ENCODE results near the gene FABP1. TPM values are rescaled to one million over a fixed set of nuclear protein-coding genes. Genes with fewer than 3 reads are reported as not detected.

Gene FABP1
- total and polyA plus RNA-seq, 9 of the 15 experiments (the other 6 are each of a cell fraction or from before 2014, with no cell fraction given) = 0.64 TPM; not detected in 8

DNA sequence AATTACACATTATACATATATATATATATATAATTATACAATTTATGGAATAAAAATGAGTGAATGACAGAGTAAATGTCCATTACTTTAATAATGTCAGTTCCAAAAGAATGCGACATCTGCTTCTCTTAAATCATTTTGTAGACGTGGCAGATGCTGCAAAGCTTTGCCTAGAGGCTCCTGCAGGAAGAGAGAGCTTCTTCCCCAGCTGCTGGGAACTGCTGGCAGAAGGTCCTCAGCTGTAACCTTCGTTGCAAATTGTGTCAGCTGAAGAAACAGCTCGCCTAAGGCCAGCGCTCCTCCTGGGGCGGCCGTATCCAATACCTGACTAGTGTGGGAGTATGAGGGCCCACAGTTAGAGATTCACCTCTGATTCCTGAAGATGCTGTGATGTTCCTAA is 32.7 kb upstream of the FABP1 start:
- FAIRE-seq (no peak), DNase-seq (ENCODE audit: extremely low read depth in 1 of 4, low spot score in 3 of 4) (no peak), ATAC-seq (no peak)
- ChIA-PET CTCF (ENCODE audit: low intra/inter-chr PET ratio) (interaction anchor here (0.6 to 1.9 kb wide), 5 partner anchors 100 to 263 kb away, joined by 3 to 12 read pairs (median 4); no protein-coding TSS in a partner anchor), POLR2A (interaction anchor here (1.4 kb wide), 1 partner anchor 144 kb away, joined by 9 read pairs; the partner anchor contains the start of gene RNU2-63P)
- in situ Hi-C loops (cut with MboI) = no loop called here
- Histone ChIP-seq H4K20me1 (replicated peaks; ENCODE audit: control insufficient read depth, insufficient read depth, low read length) (no peaks in the 10 kb centered on the region), H3K4me2 (ENCODE audit: insufficient read depth, low read length) (no peak overlapping the region), H3K27me3 (ENCODE audit: control insufficient read depth in 2 of 2, insufficient read depth in 2 of 2, low read length in 2 of 2) (peaks cover 11 to 12% of the 10 kb centered on the region in 2 experiments; a peak in 3 of 5 replicates), H3K79me2 (ENCODE audit: control insufficient read depth, insufficient read depth, low read length) (no peaks in the 10 kb centered on the region), H3K9ac (ENCODE audit: insufficient read depth in 1 of 2, low read depth in 2 of 2, low read length in 2 of 2) (no peak overlapping the region), H3K4me1 (replicated peaks in 1 of 2; ENCODE audit: control insufficient read depth in 2 of 2, insufficient read depth in 2 of 2, low read length in 2 of 2) (no peaks in the 10 kb centered on the region; a peak in 1 of 5 replicates), H2AFZ (ENCODE audit: low read depth, low read length) (no peak overlapping the region), H3K4me3 (no peak overlapping the region), H3K36me3 (ENCODE audit: control insufficient read depth, insufficient read depth, low read length) (no peaks in the 10 kb centered on the region), H3K9me1 (ENCODE audit: control insufficient read depth, insufficient read depth, low read length) (no peaks in the 10 kb centered on the region), H3K9me3 (replicated peaks; ENCODE audit: control insufficient read depth, insufficient read depth, low read depth, low read length) (no peaks in the 10 kb centered on the region), H3K27ac (ENCODE audit: extremely low read depth, low read depth, low read length) (no peak overlapping the region)
- BruUV-seq (replicated peaks) = no TSS peak
- intact Hi-C loops (cut with micrococcal nuclease) = loop anchor here (5.0 kb wide), 1 partner anchor 143 kb away; the partner anchor contains the start of gene RNU2-63P
- WGBS (ENCODE audit: insufficient coverage, low coverage, missing lambda C conversion rate) = 34% methylated on average over 7 of the region's 7 CpGs
- TF ChIP-seq SAP30 (IDR thresholded peaks at IDR 0.05; ENCODE audit: borderline replicate concordance, insufficient read depth, low read depth, low read length, poor library complexity, severe bottlenecking) (no peak), ZNF561 (CRISPR knock-in tag; conservative IDR thresholded peaks at IDR 0.05) (no peak), E4F1 (CRISPR knock-in tag; IDR thresholded peaks at IDR 0.05; ENCODE audit: borderline replicate concordance) (no peak), RNF2 (IDR thresholded peaks at IDR 0.05) (no peak), NR4A1 (CRISPR knock-in tag; IDR thresholded peaks at IDR 0.05) (no peak), NR4A1 (tag; IDR thresholded peaks at IDR 0.05) (no peak), HMGXB4 (CRISPR knock-in tag; IDR thresholded peaks at IDR 0.05) (no peak)

All from K562 (cell line).